Neural cell (in vitro differentiated cells): Measurements from ENCODE around the gene MPEG1. TPM values are rescaled to one million over a fixed set of nuclear protein-coding genes. Genes with fewer than 3 reads are reported as not detected.

Source experiments
- H2AFZ ChIP-seq: fragments of 200-600, 300-800 bp; sonication (generic), shearing (Covaris generic); 2 replicates; pipeline ENCODE4 v1.6.0; 2014; ENCODE audit warnings: low read depth, mild to moderate bottlenecking, antibody characterized with exemption, low read length, moderate library complexity
- H3F3A ChIP-seq: fragments of 200-600 bp; shearing (Covaris generic); 2 replicates; pipeline ENCODE4 v1.6.1; 2016; ENCODE audit warnings: mild to moderate bottlenecking, moderate library complexity, mixed read lengths, antibody characterized with exemption, low read length; ENCODE audit not compliant: insufficient read depth, poor library complexity, severe bottlenecking
- H3K27ac ChIP-seq: fragments of 200-600, 300-800 bp; sonication (generic), shearing (Covaris generic); 2 replicates; pipeline ENCODE4 v1.5.1; 2014; ENCODE audit warnings: mild to moderate bottlenecking, low read length, moderate library complexity
- H3K27me3 ChIP-seq: fragments of 300-800, 200-600 bp; sonication (generic), shearing (Covaris generic); 2 replicates; pipeline ENCODE4 v1.6.0; 2014; ENCODE audit warnings: mild to moderate bottlenecking, low read depth, low read length, moderate library complexity; ENCODE audit not compliant: insufficient read depth
- H3K36me3 ChIP-seq: fragments of 300-800, 200-600 bp; sonication (generic), shearing (Covaris generic); 2 replicates; pipeline ENCODE4 v1.5.1; 2014; ENCODE audit warnings: mild to moderate bottlenecking, antibody characterized with exemption, low read length, moderate library complexity; ENCODE audit not compliant: insufficient read depth
- H3K4me2 ChIP-seq: fragments of 300-800, 200-600 bp; sonication (generic), shearing (Covaris generic); 2 replicates; pipeline ENCODE4 v1.6.0; 2014; ENCODE audit warnings: mild to moderate bottlenecking, low read length
- H3K4me3 ChIP-seq: fragments of 300-800, 200-600 bp; sonication (generic), shearing (Covaris generic); 2 replicates; pipeline ENCODE4 v1.5.1; 2014; ENCODE audit warnings: mild to moderate bottlenecking, low read length, moderate library complexity
- H3K79me2 ChIP-seq: fragments of 200-600 bp; shearing (Covaris generic); replicated peaks from 2 replicates; pipeline ENCODE4 v1.6.0; 2014; ENCODE audit warnings: mild to moderate bottlenecking, low read length, moderate library complexity; ENCODE audit not compliant: insufficient read depth
- H3K9ac ChIP-seq: fragments of 300-800, 200-600 bp; sonication (generic), shearing (Covaris generic); 2 replicates; pipeline ENCODE4 v1.6.1; 2016; ENCODE audit warnings: mild to moderate bottlenecking, low read length, mixed read lengths
- H3K9me2 ChIP-seq: fragments of 200-600 bp; shearing (Covaris generic); 2 replicates; pipeline ENCODE4 v1.6.1; 2016; ENCODE audit warnings: mild to moderate bottlenecking, low read length, mixed read lengths; ENCODE audit not compliant: insufficient read depth
- H3K9me3 ChIP-seq: fragments of 200-600, 300-800 bp; sonication (generic), shearing (Covaris generic); 2 replicates; pipeline ENCODE4 v1.6.1; 2016; ENCODE audit warnings: mild to moderate bottlenecking, mixed run types, low read length, moderate library complexity, mixed read lengths
- H4K20me1 ChIP-seq: fragments of 200-600 bp; shearing (Covaris generic); 2 replicates; pipeline ENCODE4 v1.6.1; 2016; ENCODE audit warnings: mild to moderate bottlenecking, mixed run types; ENCODE audit not compliant: insufficient read depth
- EP300 ChIP-seq: fragments of 450-650 bp; conservative IDR thresholded peaks from 2 replicates; pipeline ENCODE4 v1.6.1; 2014; ENCODE audit warnings: antibody characterized with exemption, mild to moderate bottlenecking, moderate library complexity; ENCODE audit not compliant: poor library complexity, severe bottlenecking
- EZH2 ChIP-seq: fragments of 200-600, 300-800 bp; shearing (Covaris generic), sonication (generic); IDR thresholded peaks from 2 replicates; pipeline ENCODE4 v1.6.1; 2014; ENCODE audit warnings: antibody characterized with exemption, low read length, borderline replicate concordance, mild to moderate bottlenecking; ENCODE audit not compliant: insufficient read depth, poor library complexity, severe bottlenecking
- MXI1 ChIP-seq: fragments of 450-650 bp; conservative IDR thresholded peaks from 2 replicates; pipeline ENCODE4 v1.6.1; 2014; ENCODE audit warnings: antibody characterized with exemption, mild to moderate bottlenecking; ENCODE audit not compliant: poor library complexity, severe bottlenecking
- POLR2AphosphoS5 ChIP-seq: IDR thresholded peaks from 2 replicates; pipeline ENCODE4 v1.6.1; 2012
- RAD21 ChIP-seq: fragments of 450-650 bp; conservative IDR thresholded peaks from 2 replicates; pipeline ENCODE4 v1.6.1; 2014; ENCODE audit warnings: antibody characterized with exemption, mild to moderate bottlenecking, moderate library complexity
- SMC3 ChIP-seq: fragments of 450-650 bp; conservative IDR thresholded peaks from 2 replicates; pipeline ENCODE4 v1.6.1; 2014; ENCODE audit warnings: antibody characterized with exemption, mild to moderate bottlenecking, moderate library complexity; ENCODE audit not compliant: poor library complexity
- TAF1 ChIP-seq: IDR thresholded peaks from 2 replicates; pipeline ENCODE4 v1.6.1; 2012; ENCODE audit warnings: low read depth
- polyA plus RNA-seq: library from polyadenylated mRNA; depleted of rRNA; stranded (reverse); fragments of >200 nt; gene quantifications from 2 replicates; pipeline ENCODE4 v1.2.3, GENCODE V29; 2014
- TF ChIP-seq, protein P1 (sequence below): fragments of 450-650 bp; IDR thresholded peaks from 2 replicates; pipeline ENCODE4 v1.5.1; 2014; ENCODE audit warnings: antibody characterized with exemption, mild to moderate bottlenecking, moderate library complexity; ENCODE audit not compliant: poor library complexity, severe bottlenecking
- TF ChIP-seq, protein P2 (sequence below): IDR thresholded peaks from 2 replicates; pipeline ENCODE4 v1.6.1; 2012; ENCODE audit warnings: borderline replicate concordance

MPEG1 gene
- polyA plus RNA-seq, 1 donor from 2014 or later: 0.21 TPM

DNA sequence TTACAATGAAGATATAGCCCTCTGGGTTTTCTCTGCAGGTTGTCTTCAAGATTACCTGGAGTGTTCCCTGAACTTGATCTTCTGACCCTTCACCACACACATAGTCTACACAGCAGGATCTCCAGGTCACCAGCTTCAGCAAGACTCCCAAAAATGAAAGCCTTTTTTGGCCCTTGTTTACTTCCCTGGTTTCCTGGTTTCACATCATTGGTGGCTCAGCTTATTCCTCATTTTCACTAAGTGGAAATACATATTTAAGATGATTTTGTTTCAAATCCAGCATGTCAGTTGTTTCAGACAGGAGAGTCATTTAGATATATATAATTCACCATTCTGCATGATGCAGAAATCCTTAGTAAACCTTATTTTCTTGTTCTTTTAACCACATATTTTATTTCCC is 41.6 kb upstream of the MPEG1 start:
- Histone ChIP-seq H2AFZ (no peak overlapping the region), H3K4me3 (no peak overlapping the region), H3K36me3 (no peaks in the 10 kb centered on the region), H3F3A (no peaks in the 10 kb centered on the region), H3K9me3 (no peaks in the 10 kb centered on the region), H3K4me2 (no peak overlapping the region), H3K9ac (no peak overlapping the region), H3K9me2 (no peaks in the 10 kb centered on the region), H4K20me1 (no peaks in the 10 kb centered on the region), H3K27ac (no peak overlapping the region), H3K79me2 (no peaks in the 10 kb centered on the region), H3K27me3 (no peaks in the 10 kb centered on the region)
- TF ChIP-seq EZH2 (no peak), SMC3 (no peak), MXI1 (no peak), TAF1 (no peak), EP300 (no peak), POLR2AphosphoS5 (no peak)
- TF ChIP-seq, protein P1, sequence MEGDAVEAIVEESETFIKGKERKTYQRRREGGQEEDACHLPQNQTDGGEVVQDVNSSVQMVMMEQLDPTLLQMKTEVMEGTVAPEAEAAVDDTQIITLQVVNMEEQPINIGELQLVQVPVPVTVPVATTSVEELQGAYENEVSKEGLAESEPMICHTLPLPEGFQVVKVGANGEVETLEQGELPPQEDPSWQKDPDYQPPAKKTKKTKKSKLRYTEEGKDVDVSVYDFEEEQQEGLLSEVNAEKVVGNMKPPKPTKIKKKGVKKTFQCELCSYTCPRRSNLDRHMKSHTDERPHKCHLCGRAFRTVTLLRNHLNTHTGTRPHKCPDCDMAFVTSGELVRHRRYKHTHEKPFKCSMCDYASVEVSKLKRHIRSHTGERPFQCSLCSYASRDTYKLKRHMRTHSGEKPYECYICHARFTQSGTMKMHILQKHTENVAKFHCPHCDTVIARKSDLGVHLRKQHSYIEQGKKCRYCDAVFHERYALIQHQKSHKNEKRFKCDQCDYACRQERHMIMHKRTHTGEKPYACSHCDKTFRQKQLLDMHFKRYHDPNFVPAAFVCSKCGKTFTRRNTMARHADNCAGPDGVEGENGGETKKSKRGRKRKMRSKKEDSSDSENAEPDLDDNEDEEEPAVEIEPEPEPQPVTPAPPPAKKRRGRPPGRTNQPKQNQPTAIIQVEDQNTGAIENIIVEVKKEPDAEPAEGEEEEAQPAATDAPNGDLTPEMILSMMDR: no peak
- TF ChIP-seq, protein P2, sequence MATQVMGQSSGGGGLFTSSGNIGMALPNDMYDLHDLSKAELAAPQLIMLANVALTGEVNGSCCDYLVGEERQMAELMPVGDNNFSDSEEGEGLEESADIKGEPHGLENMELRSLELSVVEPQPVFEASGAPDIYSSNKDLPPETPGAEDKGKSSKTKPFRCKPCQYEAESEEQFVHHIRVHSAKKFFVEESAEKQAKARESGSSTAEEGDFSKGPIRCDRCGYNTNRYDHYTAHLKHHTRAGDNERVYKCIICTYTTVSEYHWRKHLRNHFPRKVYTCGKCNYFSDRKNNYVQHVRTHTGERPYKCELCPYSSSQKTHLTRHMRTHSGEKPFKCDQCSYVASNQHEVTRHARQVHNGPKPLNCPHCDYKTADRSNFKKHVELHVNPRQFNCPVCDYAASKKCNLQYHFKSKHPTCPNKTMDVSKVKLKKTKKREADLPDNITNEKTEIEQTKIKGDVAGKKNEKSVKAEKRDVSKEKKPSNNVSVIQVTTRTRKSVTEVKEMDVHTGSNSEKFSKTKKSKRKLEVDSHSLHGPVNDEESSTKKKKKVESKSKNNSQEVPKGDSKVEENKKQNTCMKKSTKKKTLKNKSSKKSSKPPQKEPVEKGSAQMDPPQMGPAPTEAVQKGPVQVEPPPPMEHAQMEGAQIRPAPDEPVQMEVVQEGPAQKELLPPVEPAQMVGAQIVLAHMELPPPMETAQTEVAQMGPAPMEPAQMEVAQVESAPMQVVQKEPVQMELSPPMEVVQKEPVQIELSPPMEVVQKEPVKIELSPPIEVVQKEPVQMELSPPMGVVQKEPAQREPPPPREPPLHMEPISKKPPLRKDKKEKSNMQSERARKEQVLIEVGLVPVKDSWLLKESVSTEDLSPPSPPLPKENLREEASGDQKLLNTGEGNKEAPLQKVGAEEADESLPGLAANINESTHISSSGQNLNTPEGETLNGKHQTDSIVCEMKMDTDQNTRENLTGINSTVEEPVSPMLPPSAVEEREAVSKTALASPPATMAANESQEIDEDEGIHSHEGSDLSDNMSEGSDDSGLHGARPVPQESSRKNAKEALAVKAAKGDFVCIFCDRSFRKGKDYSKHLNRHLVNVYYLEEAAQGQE: no peak

DNA sequence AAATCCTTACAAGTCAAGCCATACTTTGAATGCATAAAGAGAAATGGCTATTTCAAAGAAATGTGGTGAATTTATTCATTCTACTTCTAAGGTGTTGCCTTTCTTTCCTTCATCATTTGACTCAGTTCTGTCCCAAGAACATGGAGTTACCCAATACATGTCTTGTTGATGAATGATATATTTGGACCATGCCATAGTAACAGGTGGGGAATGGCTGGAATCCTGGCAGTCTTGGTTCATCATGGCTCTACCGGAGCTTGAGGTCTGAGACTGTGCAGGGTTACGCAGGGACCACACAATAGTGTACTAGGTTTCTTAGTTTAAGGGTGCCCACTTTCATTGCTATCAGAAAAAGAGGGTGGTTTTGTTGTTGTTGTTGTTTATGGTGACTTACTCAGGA is 40.3 kb upstream of the MPEG1 start:
- no peak overlapping the region for H3K4me3 ChIP-seq
- H3K9ac ChIP-seq: no peak overlapping the region
- H3F3A ChIP-seq: no peaks in the 10 kb centered on the region
- no peak overlapping the region for H3K4me2 ChIP-seq
- H3K27me3 ChIP-seq: no peaks in the 10 kb centered on the region
- no peaks in the 10 kb centered on the region for H3K36me3 ChIP-seq
- no peak overlapping the region for H2AFZ ChIP-seq
- H3K79me2 ChIP-seq: no peaks in the 10 kb centered on the region
- H3K9me2 ChIP-seq: no peaks in the 10 kb centered on the region
- no peak overlapping the region for H3K27ac ChIP-seq
- no peaks in the 10 kb centered on the region for H4K20me1 ChIP-seq
- TF ChIP-seq, protein P2: no peak
- TF ChIP-seq SMC3 (no peak), RAD21 (no peak), EP300 (no peak), EZH2 (no peak), POLR2AphosphoS5 (no peak), TAF1 (no peak), MXI1 (no peak)
- TF ChIP-seq, protein P1: no peak
- H3K9me3 ChIP-seq: no peaks in the 10 kb centered on the region
